Liver (tissue), 9 donors: ENCODE results near the gene GREB1. TPM values are rescaled to one million over a fixed set of nuclear protein-coding genes. Genes with fewer than 3 reads are reported as not detected.
"Not testable (repeated sequence)": the region's sequence is repeated elsewhere in the genome, so short reads cannot be mapped to it uniquely, and the experiment has no call there.

Experiments used
- DNase-seq: peaks from one replicate; pipeline ENCODE4 v3.0.0-alpha.2; 2017; ENCODE audit warnings: low spot score
- H3K27ac ChIP-seq, 2 donors: one replicate each; pipeline ENCODE4 v1.7.0; 2013; ENCODE audit warnings: inconsistent platforms in 2 of 2, low read length in 2 of 2, control low read depth in 1 of 2, low read depth in 1 of 2, mild to moderate bottlenecking in 1 of 2
- H3K27me3 ChIP-seq, 4 donors: one replicate each; pipeline versions ENCODE4 v1.6.1 to v1.7.0; 2013; ENCODE audit warnings: low read length in 3 of 4, inconsistent platforms in 1 of 4, mild to moderate bottlenecking in 1 of 4, moderate library complexity in 1 of 4; ENCODE audit not compliant: control insufficient read depth in 4 of 4, insufficient read depth in 4 of 4
- H3K36me3 ChIP-seq, 4 donors: one replicate each; pipeline versions ENCODE4 v1.6.1 to v1.7.0; 2013; ENCODE audit warnings: low read length in 3 of 4, mild to moderate bottlenecking in 3 of 4, low read depth in 1 of 4, moderate library complexity in 1 of 4; ENCODE audit not compliant: control insufficient read depth in 4 of 4, insufficient read depth in 3 of 4
- H3K4me1 ChIP-seq, 4 donors: one replicate each; pipeline versions ENCODE4 v1.6.1 to v1.7.0; 2013; ENCODE audit warnings: low read length in 3 of 4, mild to moderate bottlenecking in 3 of 4, moderate library complexity in 1 of 4; ENCODE audit not compliant: control insufficient read depth in 4 of 4, insufficient read depth in 4 of 4
- H3K4me3 ChIP-seq, 3 donors: one replicate each; pipeline versions ENCODE4 v1.6.1 to v1.7.0; 2013; ENCODE audit warnings: low read length in 3 of 3, control low read depth in 1 of 3, low read depth in 1 of 3, mild to moderate bottlenecking in 1 of 3
- H3K9ac ChIP-seq, 2 donors: one replicate each; pipeline ENCODE4 v1.7.0; 2013; ENCODE audit warnings: low read length in 2 of 2, mild to moderate bottlenecking in 2 of 2, moderate library complexity in 2 of 2, control low read depth in 1 of 2, low read depth in 1 of 2
- H3K9me3 ChIP-seq, 4 donors: one replicate each; pipeline versions ENCODE4 v1.6.1 to v1.7.0; 2013; ENCODE audit warnings: low read length in 3 of 4; ENCODE audit not compliant: control insufficient read depth in 4 of 4
- FOXA1 ChIP-seq: IDR thresholded peaks from 2 replicates; pipeline ENCODE4 v1.6.1; 2016; ENCODE audit warnings: antibody characterized with exemption
- GABPA ChIP-seq, 2 donors: IDR thresholded peaks in 1 of 2; conservative IDR thresholded peaks in 1 of 2; 2 replicates each; pipeline ENCODE4 v1.6.1; 2016; ENCODE audit warnings: antibody characterized with exemption in 2 of 2, mild to moderate bottlenecking in 1 of 2, moderate library complexity in 1 of 2
- HNF4G ChIP-seq: IDR thresholded peaks from 2 replicates; pipeline ENCODE4 v1.6.1; 2016; ENCODE audit warnings: antibody characterized with exemption
- JUND ChIP-seq, 2 donors: IDR thresholded peaks; 2 replicates each; pipeline ENCODE4 v1.6.1; 2016; ENCODE audit warnings: antibody characterized with exemption in 2 of 2
- NR2F2 ChIP-seq: IDR thresholded peaks from 2 replicates; pipeline ENCODE4 v1.6.1; 2016; ENCODE audit warnings: antibody characterized with exemption
- RAD21 ChIP-seq, 2 donors: IDR thresholded peaks; 2 replicates each; pipeline ENCODE4 v1.6.1; 2016; ENCODE audit warnings: antibody characterized with exemption in 2 of 2, mild to moderate bottlenecking in 2 of 2
- SP1 ChIP-seq: IDR thresholded peaks from 2 replicates; pipeline ENCODE4 v1.6.1; 2018; ENCODE audit warnings: antibody characterized with exemption, mild to moderate bottlenecking
- TAF1 ChIP-seq: conservative IDR thresholded peaks from 2 replicates; pipeline ENCODE4 v1.6.1; 2016; ENCODE audit warnings: antibody characterized with exemption, mild to moderate bottlenecking
- YY1 ChIP-seq: IDR thresholded peaks from 2 replicates; pipeline ENCODE4 v1.6.1; 2016; ENCODE audit warnings: antibody characterized with exemption, mild to moderate bottlenecking
- WGBS: extraction: QIAGEN DNeasy Blood & Tissue Kit; methylation state at CpG from one replicate; pipeline ENCODE4 v1.1.7; 2013; 5-methylcytosine and 5-hydroxymethylcytosine counted together
- polyA plus RNA-seq, 2 donors: library from polyadenylated mRNA; stranded (reverse) in 1 of 2; unstranded in 1 of 2; fragments of 200-250 nt in 1 of 2; fragments of >200 nt in 1 of 2; fragmentation: Nextera tagmentation in 1 of 2; extraction: Ambion mirVana in 1 of 2; gene quantifications; one replicate each; pipeline versions ENCODE4 v1.2.1 to v1.2.3, GENCODE V29; 2013 to 2015
- total RNA-seq, 2 donors: library from RNA; depleted of rRNA; stranded (reverse); fragments of >200 nt; gene quantifications; one replicate each; pipeline ENCODE4 v1.2.3, GENCODE V29; 2014
- TF ChIP-seq, protein P1 (sequence below): fragments of 150-350 bp; IDR thresholded peaks from 2 replicates; pipeline ENCODE4 v1.5.1; 2017; ENCODE audit warnings: improper control_type of control experiment, low read depth, low read length; ENCODE audit not compliant: missing input control
- TF ChIP-seq, protein P2 (sequence below): IDR thresholded peaks from 2 replicates; pipeline ENCODE4 v1.6.1; 2016; ENCODE audit warnings: antibody characterized with exemption
- TF ChIP-seq, protein P3 (sequence below): IDR thresholded peaks from 2 replicates; pipeline ENCODE4 v1.6.1; 2016; ENCODE audit warnings: antibody characterized with exemption, mild to moderate bottlenecking
- TF ChIP-seq, protein P4 (sequence below): IDR thresholded peaks from 2 replicates; pipeline ENCODE4 v1.6.1; 2016; ENCODE audit warnings: antibody characterized with exemption
- donor health status: healthy.
- donor health status: healthy.
- donor health status: healthy.
- donor health status: healthy.
- donor health status: healthy.

GREB1 gene
- total and polyA plus RNA-seq, 4 donors = 1.0 to 6.3 (median 3.6) TPM

DNA sequence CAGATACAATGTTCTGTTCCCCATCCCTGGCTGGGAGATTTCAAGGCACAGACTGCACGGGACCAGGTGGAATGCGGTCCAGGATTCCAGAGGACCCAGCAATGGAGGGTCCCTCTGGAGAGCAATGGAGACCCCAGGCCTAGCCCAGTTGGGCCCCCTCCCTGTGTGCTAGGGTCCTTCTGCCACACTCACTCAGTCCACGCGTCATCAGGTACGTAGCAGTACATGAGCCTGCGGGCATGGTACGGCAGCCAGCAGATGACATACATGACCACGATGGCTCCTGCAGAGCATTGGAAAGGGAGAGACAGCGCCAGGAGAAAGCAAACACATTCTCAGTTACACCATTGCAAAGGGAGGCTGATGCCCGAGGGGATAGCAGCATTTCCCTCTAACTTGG lies 126.0 kb downstream of the GREB1 start:
- Histone ChIP-seq H3K9me3 (peaks cover 0 to 3% (median 2%) of the 10 kb centered on the region in 4 donors), H3K9ac (no peak overlapping the region), H3K27ac (no peak overlapping the region), H3K4me1 (no peaks in the 10 kb centered on the region), H3K27me3 (no peaks in the 10 kb centered on the region), H3K36me3 (no peaks in the 10 kb centered on the region), H3K4me3 (no peak overlapping the region)
- WGBS = 92% methylated on average over 10 of the region's 10 CpGs
- no peak for DNase-seq
- TF ChIP-seq, protein P1, sequence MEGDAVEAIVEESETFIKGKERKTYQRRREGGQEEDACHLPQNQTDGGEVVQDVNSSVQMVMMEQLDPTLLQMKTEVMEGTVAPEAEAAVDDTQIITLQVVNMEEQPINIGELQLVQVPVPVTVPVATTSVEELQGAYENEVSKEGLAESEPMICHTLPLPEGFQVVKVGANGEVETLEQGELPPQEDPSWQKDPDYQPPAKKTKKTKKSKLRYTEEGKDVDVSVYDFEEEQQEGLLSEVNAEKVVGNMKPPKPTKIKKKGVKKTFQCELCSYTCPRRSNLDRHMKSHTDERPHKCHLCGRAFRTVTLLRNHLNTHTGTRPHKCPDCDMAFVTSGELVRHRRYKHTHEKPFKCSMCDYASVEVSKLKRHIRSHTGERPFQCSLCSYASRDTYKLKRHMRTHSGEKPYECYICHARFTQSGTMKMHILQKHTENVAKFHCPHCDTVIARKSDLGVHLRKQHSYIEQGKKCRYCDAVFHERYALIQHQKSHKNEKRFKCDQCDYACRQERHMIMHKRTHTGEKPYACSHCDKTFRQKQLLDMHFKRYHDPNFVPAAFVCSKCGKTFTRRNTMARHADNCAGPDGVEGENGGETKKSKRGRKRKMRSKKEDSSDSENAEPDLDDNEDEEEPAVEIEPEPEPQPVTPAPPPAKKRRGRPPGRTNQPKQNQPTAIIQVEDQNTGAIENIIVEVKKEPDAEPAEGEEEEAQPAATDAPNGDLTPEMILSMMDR = no peak
- TF ChIP-seq TAF1 (no peak), SP1 (no peak), HNF4G (no peak), RAD21 (IDR thresholded peaks at IDR 0.05) (no peak), NR2F2 (no peak)
- TF ChIP-seq, protein P2, sequence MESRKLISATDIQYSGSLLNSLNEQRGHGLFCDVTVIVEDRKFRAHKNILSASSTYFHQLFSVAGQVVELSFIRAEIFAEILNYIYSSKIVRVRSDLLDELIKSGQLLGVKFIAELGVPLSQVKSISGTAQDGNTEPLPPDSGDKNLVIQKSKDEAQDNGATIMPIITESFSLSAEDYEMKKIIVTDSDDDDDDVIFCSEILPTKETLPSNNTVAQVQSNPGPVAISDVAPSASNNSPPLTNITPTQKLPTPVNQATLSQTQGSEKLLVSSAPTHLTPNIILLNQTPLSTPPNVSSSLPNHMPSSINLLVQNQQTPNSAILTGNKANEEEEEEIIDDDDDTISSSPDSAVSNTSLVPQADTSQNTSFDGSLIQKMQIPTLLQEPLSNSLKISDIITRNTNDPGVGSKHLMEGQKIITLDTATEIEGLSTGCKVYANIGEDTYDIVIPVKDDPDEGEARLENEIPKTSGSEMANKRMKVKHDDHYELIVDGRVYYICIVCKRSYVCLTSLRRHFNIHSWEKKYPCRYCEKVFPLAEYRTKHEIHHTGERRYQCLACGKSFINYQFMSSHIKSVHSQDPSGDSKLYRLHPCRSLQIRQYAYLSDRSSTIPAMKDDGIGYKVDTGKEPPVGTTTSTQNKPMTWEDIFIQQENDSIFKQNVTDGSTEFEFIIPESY = no peak

DNA sequence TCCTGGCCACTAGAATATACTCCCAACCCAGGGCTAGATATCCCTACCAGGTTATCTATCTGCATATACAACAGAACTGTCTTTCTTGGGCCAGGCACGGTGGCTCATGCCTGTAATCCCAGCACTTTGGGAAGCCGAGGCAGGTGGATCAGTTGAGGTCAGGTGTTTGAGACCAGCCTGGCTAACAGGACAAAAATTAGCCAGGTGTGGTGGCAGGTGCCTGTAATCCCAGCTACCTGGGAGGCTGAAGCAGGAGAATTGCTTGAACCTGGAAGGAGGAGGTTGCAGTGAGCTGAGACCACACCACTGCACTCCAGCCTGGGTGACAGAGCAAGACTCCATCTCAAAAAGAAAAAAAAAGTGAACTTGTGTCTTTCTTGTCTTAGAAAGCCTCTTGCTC lies 126.6 kb downstream of the GREB1 start:
- H3K27me3 ChIP-seq, H3K27ac ChIP-seq, H3K9me3 ChIP-seq, H3K9ac ChIP-seq, H3K36me3 ChIP-seq, H3K4me1 ChIP-seq, DNase-seq, H3K4me3 ChIP-seq: not testable (repeated sequence)
- WGBS = 89% methylated on average over 2 of the region's 2 CpGs

DNA sequence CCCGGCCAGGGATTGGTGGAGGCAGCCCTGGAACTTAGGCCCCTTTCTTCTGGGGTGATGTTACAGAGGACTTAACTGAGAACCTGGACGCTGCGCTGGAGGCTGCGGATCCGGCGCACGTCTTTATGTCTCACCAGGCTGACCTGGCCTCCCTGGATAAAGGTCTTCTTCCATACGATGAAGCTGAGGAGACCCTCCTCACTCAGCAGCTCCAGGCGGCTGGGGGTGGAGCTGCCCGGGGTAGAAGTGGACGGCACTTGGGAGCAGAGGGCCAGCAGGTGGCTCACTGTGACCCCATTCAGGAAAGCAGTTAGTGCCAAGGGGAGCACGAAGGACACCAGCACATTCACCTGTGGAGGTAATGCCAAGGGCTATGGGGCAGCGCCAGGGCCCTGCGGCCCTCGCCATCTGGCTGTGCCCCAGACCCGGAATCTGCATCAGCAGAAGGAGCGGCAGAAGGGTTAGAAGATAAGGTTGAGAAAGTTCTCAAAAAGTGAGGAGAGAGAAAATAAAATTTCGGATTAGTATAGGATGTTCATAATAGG lies 128.1 kb downstream of the GREB1 start:
- DNase-seq = no peak
- 86% methylated on average over 18 of the region's 18 CpGs for WGBS
- Histone ChIP-seq H3K9me3 (peaks cover 0 to 3% (median 2%) of the 10 kb centered on the region in 4 donors), H3K9ac (no peak overlapping the region), H3K4me3 (no peak overlapping the region), H3K4me1 (no peaks in the 10 kb centered on the region), H3K27me3 (no peaks in the 10 kb centered on the region), H3K36me3 (no peaks in the 10 kb centered on the region), H3K27ac (no peak overlapping the region)
- no peak for TF ChIP-seq FOXA1
- TF ChIP-seq YY1 = no peak
- TF ChIP-seq, protein P3, sequence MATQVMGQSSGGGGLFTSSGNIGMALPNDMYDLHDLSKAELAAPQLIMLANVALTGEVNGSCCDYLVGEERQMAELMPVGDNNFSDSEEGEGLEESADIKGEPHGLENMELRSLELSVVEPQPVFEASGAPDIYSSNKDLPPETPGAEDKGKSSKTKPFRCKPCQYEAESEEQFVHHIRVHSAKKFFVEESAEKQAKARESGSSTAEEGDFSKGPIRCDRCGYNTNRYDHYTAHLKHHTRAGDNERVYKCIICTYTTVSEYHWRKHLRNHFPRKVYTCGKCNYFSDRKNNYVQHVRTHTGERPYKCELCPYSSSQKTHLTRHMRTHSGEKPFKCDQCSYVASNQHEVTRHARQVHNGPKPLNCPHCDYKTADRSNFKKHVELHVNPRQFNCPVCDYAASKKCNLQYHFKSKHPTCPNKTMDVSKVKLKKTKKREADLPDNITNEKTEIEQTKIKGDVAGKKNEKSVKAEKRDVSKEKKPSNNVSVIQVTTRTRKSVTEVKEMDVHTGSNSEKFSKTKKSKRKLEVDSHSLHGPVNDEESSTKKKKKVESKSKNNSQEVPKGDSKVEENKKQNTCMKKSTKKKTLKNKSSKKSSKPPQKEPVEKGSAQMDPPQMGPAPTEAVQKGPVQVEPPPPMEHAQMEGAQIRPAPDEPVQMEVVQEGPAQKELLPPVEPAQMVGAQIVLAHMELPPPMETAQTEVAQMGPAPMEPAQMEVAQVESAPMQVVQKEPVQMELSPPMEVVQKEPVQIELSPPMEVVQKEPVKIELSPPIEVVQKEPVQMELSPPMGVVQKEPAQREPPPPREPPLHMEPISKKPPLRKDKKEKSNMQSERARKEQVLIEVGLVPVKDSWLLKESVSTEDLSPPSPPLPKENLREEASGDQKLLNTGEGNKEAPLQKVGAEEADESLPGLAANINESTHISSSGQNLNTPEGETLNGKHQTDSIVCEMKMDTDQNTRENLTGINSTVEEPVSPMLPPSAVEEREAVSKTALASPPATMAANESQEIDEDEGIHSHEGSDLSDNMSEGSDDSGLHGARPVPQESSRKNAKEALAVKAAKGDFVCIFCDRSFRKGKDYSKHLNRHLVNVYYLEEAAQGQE = no peak
- TF ChIP-seq, protein P4, sequence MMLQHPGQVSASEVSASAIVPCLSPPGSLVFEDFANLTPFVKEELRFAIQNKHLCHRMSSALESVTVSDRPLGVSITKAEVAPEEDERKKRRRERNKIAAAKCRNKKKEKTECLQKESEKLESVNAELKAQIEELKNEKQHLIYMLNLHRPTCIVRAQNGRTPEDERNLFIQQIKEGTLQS = no peak
- no peak for TF ChIP-seq JUND (IDR thresholded peaks at IDR 0.05)
- no peak for TF ChIP-seq GABPA (IDR thresholded peaks at IDR 0.05 in 1 of 2, conservative IDR thresholded peaks at IDR 0.05 in 1 of 2)
